Skin of body (tissue), 3 donors: ENCODE measurements around the gene LGALS14. TPM values are rescaled to one million over a fixed set of nuclear protein-coding genes. Genes with fewer than 3 reads are reported as not detected.

Source experiments
- DNase-seq: peaks from one replicate; lab custom pipeline; 2025; lab: John Stamatoyannopoulos, UW
- small RNA-seq: library from RNA; depleted of rRNA; stranded (forward); fragments of <200 nt; gene quantifications from one replicate; pipeline ENCODE3, GENCODE V24; 2014; ENCODE audit warnings: low replicate concordance
- total RNA-seq: library from RNA; depleted of rRNA; stranded (reverse); fragments of >200 nt; gene quantifications from one replicate; pipeline ENCODE4 v1.2.3, GENCODE V29; 2014

Gene LGALS14
- total RNA-seq, 1 donor from 2014 or later = not detected

DNA sequence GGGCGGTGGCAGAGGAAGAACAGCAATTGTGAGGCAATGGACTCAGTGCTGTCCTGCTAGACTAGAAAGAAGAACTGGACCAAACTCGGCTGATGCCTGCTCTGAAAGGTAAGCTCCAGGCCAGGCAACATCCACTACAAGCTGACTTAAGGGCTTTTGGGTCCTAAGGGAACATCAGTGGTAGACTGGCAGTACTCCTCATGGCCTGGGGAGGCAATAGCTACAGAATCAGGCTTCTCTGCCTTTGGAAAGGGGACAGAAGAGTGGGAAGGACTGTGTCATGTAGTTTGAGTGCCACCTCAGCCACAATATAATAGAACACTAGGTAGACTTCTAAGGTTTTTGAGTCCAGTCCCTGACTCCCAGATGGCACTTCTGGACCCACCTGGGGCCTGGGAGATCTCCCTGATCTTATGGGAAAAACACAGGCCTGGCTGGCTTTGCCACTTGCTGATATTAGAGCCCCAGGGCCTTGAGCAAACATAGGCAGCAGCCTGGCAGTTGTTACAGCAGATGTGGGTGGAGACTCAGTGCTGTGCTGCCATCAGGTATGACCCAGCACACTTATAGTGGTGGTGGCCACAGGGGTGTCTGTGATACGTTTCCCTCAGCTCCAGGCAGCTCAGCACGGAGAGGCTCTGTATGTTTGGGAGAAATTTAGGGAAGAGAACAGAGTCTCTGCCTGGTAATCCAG lies 42.7 kb downstream of the LGALS14 start:
- no peak for DNase-seq

DNA sequence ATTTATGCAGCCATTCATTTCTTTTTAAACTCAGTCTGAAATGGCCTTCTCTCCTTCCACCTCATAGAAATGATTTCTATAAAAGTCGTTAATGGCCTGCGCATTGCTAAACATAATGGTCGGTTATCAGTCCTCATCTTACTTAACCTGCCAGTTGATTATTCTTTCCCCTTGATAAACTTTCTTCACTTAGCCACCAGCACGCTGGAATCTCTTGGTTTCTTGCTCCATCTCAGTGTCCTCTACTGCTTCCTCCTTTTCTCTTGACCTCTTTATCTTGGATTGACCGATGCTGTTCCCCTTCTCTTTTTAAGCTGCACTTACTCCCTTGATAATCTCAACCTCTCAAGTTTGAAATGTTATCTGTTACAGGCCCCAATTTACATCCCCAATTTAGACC lies 45.7 kb downstream of the LGALS14 start:
- no peak for DNase-seq

DNA sequence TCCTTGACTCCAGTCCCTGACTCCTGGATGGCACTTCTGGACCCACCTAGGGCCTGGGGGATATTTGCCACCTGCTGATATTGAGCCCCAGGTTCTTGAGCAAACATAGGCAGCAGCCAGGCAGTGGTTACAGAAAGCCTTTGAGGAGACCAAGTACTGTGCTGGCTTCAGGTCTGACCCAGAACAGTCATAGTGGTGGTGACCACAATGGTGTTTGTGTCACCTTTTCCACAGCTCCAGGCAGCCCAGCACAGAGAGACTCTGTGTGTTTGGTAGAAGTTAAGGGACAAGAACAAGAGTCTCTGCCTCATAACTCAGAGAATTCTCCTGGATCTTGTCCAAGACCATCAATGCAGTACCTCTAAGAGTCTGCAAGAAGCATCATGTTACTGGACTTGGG lies 48.1 kb downstream of the LGALS14 start:
- no peak for DNase-seq

DNA sequence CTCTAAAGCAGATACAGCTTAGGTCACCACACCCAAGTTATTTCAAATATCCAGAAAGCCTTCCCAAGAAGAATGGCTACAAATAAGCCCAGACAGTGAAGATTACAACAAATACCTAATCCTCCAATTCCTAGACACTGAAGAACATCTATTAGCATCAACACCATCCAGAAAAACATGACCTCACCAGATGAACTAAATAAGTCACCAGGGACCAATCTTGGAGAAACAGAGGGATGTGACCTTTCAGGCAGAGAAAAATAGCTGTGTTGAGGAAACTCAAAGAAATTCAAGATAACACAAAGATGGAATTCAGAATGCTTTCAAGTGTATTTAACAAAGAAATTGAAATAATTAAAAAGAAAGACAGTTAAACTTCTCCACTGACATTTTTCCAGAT lies 48.5 kb downstream of the LGALS14 start:
- DNase-seq = no peak

DNA sequence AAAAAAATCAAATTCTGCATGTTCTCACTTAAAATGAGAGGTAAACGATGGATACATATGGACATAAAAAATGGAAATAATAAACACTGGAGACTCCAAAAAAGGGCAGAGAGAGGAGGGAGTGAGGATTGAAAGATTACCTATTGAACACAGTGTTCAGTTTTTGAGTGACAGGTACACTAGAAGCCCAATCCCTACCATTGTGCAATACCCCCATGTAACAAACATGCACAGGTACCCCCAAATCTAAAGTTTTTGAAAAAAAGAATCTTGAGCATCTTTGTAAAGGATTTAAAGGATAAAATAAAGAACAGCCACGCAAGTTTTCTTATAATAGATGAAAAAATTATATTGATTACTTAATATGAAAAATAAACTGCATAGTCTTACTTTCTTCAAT lies 50.3 kb downstream of the LGALS14 start:
- no peak for DNase-seq

DNA sequence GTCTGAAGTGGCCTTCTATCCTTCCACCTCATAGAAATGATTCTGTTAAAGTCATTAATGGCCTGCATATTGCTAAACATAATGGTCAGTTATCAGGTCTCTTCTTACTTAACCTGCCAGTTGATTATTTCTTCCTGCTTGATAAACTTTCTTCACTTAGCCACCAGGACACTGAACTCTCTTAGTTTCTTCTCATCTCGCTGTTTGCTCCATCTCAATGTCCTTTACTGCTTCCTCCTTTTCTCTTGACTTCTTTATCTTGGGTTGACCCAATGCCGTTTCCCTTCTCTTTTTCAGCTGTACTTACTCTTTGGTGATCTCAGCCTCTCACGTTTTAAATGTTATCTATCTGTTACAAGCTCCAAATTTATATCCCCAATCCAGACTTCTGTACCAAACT lies 50.7 kb downstream of the LGALS14 start:
- no peak for DNase-seq

Small RNA genes within 50 kb of the gene (small RNA-seq; reads per million reads assigned to genes)
- gene RPS29P27 = not detected

Other genes starting within 250 kb of the LGALS14 start
- gene TIMM50, start 223.6 kb upstream of the LGALS14 start, total RNA-seq = 28.0 TPM
- gene DLL3, start 205.5 kb upstream of the LGALS14 start, total RNA-seq = 0.20 TPM
- not detected for gene SELENOV, start 189.3 kb upstream of the LGALS14 start, total RNA-seq
- 1.8 TPM for gene EID2B, start 171.6 kb upstream of the LGALS14 start, total RNA-seq
- 7.3 TPM for gene EID2, start 164.3 kb upstream of the LGALS14 start, total RNA-seq
- gene LGALS13, start 102.0 kb upstream of the LGALS14 start, total RNA-seq = not detected
- gene LGALS16, start 48.6 kb upstream of the LGALS14 start, total RNA-seq = not detected
- gene CLC, start 33.5 kb downstream of the LGALS14 start, total RNA-seq = 10.0 TPM
- gene LEUTX, start 74.4 kb downstream of the LGALS14 start, total RNA-seq = not detected
- gene DYRK1B, start 129.7 kb downstream of the LGALS14 start, total RNA-seq = 10.3 TPM
- gene FBL, start 141.9 kb downstream of the LGALS14 start, total RNA-seq = 181 TPM
- 17.7 TPM for gene FCGBP, start 230.2 kb downstream of the LGALS14 start, total RNA-seq